ENCODE results near the gene ATPAF1.
"Not testable (repeated sequence)": the region's sequence is repeated elsewhere in the genome, so short reads cannot be mapped to it uniquely, and the experiment has no call there.

Gene ATPAF1

DNA sequence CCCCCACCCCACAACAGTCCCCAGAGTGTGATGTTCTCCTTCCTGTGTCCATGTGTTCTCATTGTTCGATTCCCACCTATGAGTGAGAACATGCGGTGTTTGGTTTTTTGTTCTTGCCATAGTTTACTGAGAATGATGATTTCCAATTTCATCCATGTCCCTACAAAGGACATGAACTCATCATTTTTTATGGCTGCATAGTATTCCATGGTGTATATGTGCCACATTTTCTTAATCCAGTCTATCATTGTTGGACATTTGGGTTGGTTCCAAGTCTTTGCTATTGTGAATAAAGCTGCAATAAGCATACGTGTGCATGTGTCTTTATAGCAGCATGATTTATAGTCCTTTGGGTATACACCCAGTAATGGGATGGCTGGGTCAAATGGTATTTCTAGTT, 17.0 kb downstream of the ATPAF1 start:
- in situ Hi-C loops (cut with HindIII; ENCODE audit: low sequenced_read_pairs), result not testable (repeated sequence)

DNA sequence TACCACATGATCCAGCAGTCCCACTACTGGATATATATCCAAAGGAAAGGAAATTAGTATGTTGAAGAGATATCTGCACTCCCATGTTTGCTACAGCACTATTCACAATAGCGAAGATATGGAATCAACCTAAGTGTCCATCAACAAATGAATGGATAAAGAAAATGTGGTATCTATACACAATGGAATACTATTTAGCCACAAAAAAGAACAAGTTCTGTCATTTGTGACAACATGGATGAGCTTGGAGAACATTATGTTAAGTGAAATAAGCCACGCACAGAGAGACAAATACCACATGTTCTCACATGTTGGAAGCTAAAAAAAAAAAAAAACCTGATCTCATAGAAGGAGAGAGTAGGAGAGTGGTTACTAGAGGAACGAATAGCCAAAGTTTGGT, 17.7 kb downstream of the ATPAF1 start:
- in situ Hi-C loops (cut with HindIII; ENCODE audit: low sequenced_read_pairs), result no loop called here

DNA sequence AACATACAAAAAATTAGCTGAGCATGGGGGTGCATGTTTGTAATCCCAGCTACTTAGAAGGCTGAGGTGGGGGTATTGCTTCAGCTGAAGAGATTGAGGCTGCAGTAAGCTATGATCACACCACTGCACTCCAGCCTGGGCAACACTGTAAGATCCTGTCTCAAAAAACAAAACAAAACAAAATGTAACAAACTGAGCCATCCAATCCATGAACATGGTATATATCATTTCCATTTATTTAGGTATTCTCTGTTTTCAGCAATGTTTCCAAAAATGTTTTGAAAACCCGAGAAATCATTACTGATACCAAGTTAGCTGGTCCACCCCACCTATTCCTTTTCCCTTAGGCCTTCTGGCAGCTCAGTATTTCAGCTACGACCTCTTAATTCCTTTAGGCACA, 18.4 kb downstream of the ATPAF1 start:
- in situ Hi-C loops (cut with HindIII; ENCODE audit: low sequenced_read_pairs), result no loop called here

DNA sequence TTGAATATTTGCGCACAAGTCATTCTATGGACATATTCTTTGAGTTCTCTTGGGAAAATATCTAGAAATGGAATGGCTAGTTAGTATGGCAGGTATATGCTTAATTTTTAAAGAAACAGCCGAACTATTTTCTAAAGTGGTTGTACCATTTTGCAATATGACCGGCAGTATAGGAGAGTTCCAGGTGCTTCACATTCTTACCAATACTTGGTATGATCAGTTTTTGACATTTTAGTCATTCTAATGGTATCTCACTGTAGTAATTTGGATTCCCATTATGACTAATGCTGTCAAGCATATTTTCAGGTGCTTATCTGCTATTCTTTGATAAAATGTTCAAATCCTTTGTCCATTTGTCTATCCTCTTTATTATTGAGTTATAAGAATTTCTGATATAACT, 20.6 kb downstream of the ATPAF1 start:
- in situ Hi-C loops (cut with HindIII; ENCODE audit: low sequenced_read_pairs), result no loop called here

DNA sequence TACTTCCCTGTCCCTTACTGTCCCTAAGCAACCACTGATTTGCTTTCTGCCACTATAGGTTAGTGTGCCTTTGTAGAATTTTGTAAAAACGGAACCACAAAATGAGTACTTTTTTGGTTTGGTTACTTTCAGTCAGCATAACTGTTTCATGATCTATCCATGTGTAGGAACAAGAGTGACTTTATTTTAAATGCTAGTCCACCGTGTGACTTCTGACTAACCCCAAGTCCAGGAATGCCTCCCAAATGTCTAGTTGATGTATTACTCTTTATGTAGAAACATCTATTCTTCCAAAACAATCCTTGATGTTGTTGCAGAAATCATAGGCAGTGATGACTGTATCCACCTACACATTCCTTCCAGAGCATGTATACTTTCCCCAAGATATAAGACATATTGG, 21.3 kb downstream of the ATPAF1 start:
- in situ Hi-C loops (cut with HindIII; ENCODE audit: low sequenced_read_pairs), result no loop called here

DNA sequence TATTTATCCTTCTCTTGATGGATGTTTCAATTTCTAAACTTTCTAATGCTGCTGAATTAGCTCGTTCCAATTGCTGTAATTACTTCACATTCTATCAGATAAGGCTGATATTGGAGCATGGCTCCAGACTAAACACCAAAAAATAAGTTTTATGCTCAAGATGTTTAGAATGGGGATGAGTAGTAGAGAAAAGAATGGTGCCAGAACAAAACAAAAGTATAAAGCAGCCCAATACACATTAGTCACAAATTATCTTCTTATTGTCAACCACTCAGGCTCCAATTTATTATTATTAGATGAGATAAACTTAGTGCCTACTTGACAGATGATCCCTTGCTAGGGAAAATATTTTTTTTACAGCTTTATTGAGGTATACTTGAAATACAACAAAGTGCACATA, 21.8 kb downstream of the ATPAF1 start:
- in situ Hi-C loops (cut with HindIII; ENCODE audit: low sequenced_read_pairs), result no loop called here

DNA sequence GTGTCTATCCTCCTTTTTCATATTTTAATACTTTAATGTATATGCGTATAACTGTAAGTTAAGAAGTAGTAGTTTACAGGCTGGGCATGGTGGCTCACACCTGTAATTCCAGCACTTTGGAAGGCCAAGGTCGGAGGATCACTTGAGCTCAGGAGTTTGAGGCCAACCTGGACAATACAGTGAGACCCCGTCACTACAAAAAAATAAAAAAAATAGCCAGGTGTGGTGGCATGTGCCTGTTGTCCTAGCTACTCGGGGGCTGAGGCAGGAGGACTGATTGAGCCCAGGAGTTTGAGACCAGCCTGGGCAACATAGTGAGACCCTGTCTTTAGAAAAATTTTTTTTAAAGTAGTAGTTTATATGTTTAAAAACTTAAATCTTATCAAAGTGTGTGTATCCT, 22.3 kb downstream of the ATPAF1 start:
- in situ Hi-C loops (cut with HindIII; ENCODE audit: low sequenced_read_pairs), result no loop called here

DNA sequence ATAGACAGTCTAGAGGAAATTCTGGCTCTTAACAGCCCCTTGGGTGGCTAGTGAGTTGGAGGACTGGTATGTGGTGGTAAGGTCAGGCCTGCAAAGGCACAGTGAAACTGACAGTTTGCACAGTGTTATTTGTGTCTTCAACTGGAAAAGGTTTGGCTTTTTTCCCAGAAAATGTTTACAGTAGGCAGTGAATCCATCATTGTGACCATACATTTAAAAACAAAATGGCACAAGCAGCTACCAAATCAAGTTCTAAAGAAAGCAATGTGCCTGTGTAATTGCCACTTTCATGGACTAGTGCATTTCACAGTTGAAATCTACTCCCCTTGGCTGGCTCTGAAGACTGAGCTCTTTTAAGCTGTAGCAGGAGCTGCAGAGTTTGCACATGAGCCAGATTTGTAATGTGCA, 24.8 kb downstream of the ATPAF1 start:
- in situ Hi-C loops (cut with HindIII; ENCODE audit: low sequenced_read_pairs), result no loop called here

DNA sequence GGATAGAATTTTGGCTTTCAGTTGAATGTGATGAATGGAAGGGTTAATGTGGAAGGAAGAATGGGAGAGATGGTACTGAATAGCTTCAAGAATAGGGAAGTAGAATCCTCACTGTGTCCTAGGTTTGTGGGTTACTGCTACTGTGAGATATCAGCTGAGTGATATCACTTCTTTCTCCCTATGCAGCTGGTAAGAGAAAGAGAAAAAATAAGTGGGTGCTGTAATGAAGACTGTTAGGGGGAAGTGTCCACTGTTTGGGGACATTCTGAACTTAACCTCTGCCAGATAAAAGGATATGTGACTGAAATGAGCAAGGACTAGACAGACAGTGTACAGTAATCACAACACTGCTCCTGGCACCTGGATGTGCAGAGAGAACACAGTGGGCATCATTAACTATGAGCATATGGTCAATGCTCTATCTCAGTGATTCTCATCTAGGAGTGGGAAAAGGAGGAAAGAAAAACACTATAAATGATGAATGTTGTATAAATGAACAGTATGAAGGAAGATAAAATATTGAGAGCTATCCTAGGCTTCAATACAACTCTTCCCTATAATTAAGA, 26.0 kb downstream of the ATPAF1 start:
- in situ Hi-C loops (cut with HindIII; ENCODE audit: low sequenced_read_pairs), result no loop called here

DNA sequence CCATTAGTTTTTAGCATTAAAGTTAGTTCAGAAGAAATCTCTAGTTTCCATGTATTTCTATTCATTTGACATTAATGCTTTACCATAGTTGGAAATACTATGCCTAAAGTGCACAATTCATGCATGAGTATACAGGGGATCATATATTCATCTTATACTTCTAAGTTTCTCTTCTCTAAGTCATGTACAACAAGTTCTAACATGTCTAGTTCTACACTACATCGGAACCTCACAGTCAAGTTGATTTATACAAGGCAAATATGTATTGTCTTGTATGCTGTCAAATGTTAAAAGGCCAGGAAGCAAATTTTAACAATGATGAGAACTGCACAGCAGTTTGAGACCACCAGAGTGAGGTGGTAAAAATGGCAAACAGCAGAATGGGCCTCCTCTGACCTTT, 28.6 kb downstream of the ATPAF1 start:
- in situ Hi-C loops (cut with HindIII; ENCODE audit: low sequenced_read_pairs), result no loop called here

DNA sequence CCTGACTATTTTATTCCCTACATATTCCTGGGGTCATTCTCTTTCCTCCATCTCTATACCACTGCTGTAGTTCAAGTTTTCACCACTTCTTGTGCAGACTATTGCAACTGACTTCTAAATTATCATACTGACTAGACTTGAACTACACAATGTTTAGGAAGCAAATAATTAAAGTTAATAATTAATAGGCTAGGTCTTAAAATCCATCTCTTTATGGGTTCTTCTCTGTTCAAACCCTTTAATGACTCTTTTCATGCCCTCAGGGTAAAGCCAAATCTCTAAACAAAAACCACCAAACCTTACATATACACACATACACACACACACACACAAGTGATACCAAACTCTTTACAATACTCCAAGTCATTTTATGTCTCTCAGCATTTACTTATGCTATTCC, 29.2 kb downstream of the ATPAF1 start:
- in situ Hi-C loops (cut with HindIII; ENCODE audit: low sequenced_read_pairs), result no loop called here

DNA sequence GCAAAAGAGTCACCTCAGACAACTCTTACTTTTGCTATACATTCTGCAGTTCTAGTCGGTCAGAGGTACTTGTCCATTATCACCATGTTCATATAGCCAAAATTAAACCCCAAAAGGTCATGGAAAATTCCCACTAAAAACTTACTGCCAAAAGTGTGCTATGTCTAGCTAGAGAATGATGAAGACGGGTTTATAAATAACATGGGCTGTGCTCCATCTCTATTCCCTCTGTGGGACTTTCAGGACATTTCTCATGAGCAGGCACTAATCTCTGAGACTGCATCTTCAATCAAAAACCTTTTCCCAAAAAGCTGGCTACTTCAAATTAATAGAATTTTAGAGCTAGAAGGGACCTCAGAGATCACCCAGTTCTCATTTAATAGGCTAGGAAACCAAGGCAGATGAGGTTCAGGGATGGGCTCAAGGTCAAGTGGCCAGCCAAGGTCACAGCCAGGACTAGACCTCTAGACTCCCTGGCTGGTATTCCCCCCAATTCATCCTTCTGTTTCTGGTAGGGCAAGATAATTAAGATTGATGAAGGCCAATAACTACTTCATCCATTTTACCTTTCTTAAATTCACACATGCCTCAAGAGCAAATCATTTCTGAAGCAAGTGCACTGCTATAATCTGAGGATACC, 30.6 kb downstream of the ATPAF1 start:
- in situ Hi-C loops (cut with HindIII; ENCODE audit: low sequenced_read_pairs), result no loop called here

DNA sequence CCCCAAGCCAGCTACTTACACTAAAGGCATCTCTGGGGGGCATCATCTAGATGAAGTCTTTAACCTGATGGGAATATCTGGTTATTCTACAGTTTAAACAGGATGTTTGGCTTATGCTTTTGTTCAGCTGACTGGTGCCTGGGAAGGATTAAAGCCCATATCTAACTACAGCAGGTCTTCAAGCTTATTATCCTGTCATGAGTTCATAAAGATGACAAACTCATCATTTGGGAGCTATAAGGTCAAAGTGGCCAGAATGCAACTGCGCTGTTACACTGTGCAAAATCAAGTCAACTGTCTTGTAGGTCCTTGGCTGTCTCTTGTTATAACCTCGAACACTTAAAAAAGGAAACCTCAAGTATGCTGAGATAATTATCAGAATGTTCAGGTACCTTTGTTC, 33.0 kb downstream of the ATPAF1 start:
- in situ Hi-C loops (cut with HindIII; ENCODE audit: low sequenced_read_pairs), result no loop called here

DNA sequence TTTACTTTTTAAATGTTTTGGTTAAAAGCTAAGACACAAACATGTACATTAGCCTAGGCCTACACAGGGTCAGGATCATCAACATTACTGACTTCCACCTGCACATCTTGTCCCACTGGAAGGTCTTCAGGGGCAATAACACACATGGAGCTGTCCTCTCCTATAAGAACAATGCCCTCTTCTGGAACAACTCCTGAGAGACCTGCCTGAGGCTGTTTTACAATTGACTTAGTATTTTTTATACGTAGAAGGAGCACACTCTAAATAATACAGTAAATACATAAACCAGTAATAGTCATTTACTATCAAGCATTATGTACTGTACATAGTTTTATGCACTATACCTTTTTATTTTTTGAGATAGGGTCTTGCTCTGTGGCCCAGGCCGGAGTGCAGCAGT, 37.4 kb downstream of the ATPAF1 start:
- in situ Hi-C loops (cut with HindIII; ENCODE audit: low sequenced_read_pairs), result no loop called here

DNA sequence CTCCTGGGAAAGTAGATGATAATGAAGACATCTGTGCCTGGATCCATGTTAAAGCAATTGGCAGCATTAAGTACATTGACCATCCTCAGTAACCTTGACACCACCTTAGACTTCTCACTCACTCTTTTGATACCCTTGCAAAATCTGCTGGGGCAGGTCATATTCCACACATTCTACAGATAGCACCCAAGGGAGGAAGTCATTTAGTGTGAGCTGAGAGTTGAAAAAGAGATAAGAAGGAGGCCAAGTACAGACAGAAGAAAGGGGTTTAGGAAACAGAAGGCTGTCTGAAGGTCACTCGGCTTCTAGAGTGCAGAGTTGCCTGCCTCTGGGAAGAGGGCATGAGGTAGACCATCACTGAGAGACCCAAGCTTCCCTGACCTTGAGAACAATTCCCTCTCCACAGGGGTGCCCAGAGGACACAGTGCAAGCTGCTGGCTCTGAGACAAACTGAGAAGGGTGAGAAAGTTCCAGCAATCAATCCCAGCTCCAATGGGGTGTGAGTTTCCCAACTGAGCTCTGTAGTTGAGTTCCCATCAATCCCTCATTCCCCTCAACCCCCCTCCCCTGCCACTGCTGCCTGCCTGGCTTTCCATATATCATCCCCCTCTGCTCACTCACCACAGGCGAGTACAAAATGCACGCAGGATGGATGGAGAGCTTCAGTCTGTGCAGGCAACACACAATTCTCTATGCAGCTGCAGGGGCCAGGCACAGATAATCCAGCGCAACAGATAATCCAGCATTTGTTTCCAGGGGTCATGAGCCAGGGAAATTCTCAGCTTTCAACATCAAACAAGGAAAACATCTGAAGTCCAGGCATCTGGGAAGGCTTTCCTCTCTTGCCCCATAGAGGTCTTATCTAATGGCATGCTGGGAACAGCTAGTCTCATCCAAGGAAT, 44.2 kb downstream of the ATPAF1 start:
- in situ Hi-C loops (cut with HindIII; ENCODE audit: low sequenced_read_pairs), result no loop called here

DNA sequence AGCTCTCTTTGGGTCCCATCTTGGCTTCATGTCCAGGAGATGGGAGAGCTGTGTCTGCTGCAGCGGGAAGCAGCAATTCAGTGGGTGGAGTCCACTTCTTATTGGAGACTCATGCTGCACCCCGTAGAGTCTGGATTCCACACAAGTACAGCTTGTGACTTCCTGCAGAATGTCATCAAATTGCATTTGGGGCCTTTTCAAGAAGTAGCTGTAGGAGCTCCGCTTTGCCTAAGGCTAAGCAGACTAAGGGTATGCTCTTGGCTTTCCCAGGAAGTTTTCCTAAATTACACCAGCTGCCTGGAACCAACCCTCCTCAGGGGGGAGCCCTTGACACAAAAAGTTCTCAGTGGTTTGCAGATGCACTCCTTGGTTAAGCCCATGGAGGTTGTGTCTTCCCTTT, 45.8 kb downstream of the ATPAF1 start:
- in situ Hi-C loops (cut with HindIII; ENCODE audit: low sequenced_read_pairs), result no loop called here

DNA sequence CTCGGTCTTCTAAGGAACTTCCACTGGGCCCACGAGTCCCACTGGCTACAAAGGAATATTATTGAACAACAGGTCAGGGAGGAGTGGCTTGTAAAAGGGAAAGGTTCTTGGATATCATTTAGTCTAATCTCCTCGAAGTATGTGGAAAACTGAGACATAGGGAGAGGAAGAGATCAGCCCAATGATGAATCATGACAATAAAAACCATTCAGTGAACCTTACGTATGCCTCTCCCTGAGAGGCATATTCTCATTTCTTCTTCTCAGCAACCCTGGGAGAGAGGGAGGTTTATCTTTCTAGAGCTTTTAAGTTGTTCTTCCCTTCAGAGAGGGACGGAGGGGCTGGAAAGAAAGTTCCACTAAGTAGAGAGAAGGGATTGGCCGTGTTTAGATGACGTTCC, 46.2 kb downstream of the ATPAF1 start:
- in situ Hi-C loops (cut with HindIII; ENCODE audit: low sequenced_read_pairs), result no loop called here

DNA sequence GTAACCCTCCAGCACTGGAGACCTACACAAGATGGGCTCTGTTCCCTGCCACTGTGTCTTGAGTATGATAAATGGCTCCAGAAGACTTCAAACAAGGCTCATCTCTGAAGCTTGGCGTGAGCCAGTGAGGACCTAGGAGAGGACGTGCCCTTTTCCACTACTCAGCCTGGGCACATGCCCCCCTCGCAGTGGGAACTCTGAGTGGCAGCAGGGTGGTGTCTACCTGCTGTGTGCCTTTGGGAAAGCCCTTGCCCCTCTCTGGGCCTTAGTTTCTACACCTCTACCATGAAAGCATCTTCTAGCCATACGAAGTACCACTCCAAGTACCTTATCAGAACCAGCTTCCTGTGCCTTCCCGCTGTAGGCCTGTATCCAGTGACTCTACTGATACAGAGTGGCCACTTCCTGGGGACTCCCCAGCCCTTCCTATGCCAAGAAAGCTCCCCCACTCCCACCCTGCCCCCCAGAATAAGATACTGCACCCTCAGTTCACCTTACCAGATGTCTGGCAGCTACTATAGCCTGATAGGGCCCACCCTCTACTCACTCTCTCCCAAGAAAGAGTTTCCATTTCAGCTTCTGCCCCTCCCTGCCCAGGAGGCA, 48.4 kb downstream of the ATPAF1 start:
- in situ Hi-C loops (cut with HindIII; ENCODE audit: low sequenced_read_pairs), result no loop called here

DNA sequence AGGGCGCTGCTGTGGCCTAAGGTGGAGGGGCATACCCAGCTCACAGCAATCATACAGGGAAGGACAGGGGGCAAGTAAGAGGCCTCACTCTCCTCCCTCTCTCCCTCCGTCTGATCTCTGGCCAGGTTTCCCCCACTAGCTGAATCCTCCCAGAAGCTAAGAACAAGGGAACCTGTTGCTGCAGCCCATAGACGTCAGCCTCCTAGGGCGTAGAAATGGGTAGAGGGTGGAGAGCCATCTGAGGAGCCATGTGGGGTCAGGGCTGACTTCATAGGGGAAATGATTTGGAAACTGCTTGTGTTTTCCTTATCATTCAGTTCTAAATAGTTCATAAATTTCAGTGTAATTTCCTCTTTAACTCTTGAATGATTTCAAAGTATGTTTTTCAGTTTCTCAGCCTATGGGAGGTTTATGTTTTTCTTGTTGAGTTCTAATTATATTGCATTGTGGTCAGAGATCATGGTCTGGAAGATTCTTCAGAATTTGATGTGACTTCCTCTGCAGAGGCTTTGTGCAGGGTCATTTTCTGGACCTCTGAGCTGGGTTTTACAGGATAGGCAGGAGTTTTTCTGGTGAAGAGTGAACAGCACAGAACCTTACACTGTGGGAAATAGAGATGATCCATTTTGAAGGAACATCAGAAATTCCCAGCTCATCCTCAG, 49.3 kb downstream of the ATPAF1 start:
- in situ Hi-C loops (cut with HindIII; ENCODE audit: low sequenced_read_pairs), result no loop called here

DNA sequence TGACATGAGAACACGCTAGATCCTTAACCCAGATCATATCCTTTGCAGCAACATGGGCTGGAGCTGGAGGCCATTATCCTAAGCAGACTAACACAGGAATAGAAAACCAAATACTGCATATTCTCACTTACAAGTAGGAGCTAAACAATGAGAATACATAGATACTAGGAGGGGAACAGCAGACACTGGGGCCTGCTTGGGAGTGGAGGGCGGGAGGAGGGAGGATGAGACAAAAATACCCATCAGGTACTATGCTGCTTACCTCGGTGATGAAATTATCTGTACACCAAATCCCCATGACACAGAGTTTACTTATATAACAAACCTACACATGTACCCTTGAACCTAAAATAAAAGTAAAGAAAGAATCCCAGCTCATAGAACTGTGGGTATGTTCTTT, 50.3 kb downstream of the ATPAF1 start:
- in situ Hi-C loops (cut with HindIII; ENCODE audit: low sequenced_read_pairs), result no loop called here

DNA sequence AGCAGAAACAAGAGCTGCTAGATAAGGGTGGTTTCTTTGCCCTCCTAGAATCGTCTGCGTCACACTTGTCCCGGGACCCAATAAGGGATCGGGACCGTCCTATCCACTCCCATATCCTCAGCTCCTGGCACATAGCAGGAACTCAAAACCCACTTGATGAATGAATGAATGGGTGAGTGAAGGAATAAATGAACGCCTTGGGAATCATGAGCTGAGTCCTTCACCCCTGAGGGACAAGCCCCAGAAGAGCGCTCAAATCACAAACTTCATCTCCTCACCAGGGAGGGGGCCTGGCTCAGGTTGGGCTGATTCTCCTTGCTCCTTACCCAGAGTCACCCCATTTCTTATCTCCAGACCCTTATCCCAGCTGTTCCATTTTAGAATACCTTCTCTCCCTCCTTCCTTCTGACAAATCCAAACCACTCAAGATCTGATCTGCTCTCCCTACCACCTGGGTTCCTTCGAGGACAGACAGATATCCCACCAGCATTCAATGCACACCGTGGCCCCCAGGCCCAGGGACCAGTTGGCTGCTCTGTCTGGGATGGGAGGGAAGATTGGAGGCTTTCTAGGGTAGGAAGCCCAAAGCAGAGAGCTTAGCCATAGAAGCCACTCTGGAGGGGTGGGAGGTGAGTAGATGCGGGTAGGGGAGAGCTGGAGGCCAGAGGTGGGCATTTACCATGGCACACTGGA, 50.9 kb downstream of the ATPAF1 start:
- in situ Hi-C loops (cut with HindIII; ENCODE audit: low sequenced_read_pairs), result no loop called here
